Thyroid gland (tissue), 4 donors: ENCODE data around the gene HSH2D.

Experiments
- CTCF ChIP-seq, 6 experiments: fragments of 200-600 bp in 3 of 6; fragments of 450-650 bp in 3 of 6; sonication (generic) in 3 of 6; IDR thresholded peaks; one replicate each; pipeline ENCODE4 v1.5.1; 2016 to 2019; ENCODE audit warnings: antibody characterized with exemption in 6 of 6, mild to moderate bottlenecking in 2 of 6, inconsistent platforms in 1 of 6, moderate library complexity in 1 of 6
- POLR2A ChIP-seq, 2 donors: fragments of 450-650 bp; IDR thresholded peaks; one replicate each; pipeline ENCODE4 v1.6.1; 2017; ENCODE audit warnings: antibody characterized with exemption in 2 of 2, mild to moderate bottlenecking in 2 of 2, moderate library complexity in 1 of 2

- TF ChIP-seq POLR2A (IDR thresholded peaks at IDR 0.05) (no peak), CTCF (IDR thresholded peaks at IDR 0.05) (no peak)
Measured at GRCh38 chr19:16198370-16198651, 54.8 kb downstream of the HSH2D start.
